Measurements from ENCODE around the gene LRRC36. TPM values are rescaled to one million over a fixed set of nuclear protein-coding genes. Genes with fewer than 3 reads are reported as not detected.
A peak's percentile ranks its signal among the peaks of the same experiment; 100 is the strongest.

LRRC36 gene
- total RNA-seq (0.11 and 0.45 TPM in 2 replicates), polyA plus RNA-seq (0.75 TPM in 1 of 2 replicates, not detected in the other)

DNA sequence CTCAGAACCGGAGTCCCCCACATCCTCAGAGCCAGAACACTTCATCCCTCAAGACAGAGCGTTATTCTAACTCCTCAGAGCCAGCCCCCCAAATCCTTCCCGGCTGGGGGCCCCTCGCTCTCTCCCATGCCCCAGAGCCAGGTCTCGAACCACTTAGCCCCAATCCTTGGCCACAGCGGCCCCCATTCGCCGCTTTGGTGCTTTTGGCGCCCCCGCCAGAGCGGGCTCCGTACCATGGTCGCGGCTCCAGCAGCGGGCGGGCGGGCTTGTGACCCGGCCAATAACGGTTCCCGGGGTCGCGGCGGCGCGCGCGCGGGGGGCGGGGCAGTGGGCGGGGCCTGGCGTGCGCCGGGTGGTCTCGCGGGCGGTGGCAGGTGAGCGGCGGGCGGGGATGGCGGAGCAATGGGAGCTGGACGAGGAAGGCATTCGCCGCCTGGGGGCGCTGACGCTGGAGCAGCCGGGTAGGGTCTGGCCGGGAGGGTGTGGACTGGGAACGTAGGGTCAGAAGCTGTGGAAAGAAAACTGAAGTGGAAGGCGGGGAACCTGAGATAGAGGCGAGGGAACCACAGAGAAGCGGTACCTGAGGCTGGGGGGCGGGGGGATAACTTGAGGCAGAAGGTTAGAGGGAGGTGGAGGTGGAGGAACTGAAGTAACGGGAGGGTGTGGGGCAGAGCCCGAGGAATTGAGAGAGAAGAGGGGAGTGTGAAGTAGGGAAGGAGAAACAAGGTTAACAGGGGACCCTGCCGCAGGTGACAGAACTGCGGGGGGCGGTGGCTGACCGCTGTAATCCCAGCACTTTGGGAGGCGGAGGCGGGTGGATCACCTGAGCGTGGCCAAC is at the start of gene LRRC36, which contains the start of gene KCTD19:
LRRC36 (plus strand) TSS at position 344 of the 838 bp plus-strand sequence; CDS start at position 392, 48 bp downstream.
KCTD19 (minus strand) TSS at position 270 of the 838 bp plus-strand sequence; CDS start at position 236, 34 bp downstream.
- no peaks in the 10 kb centered on the region for H3K9me3 ChIP-seq (ENCODE audit: low read depth)
- peak; percentile 38 for TF ChIP-seq CTCF (IDR thresholded peaks at IDR 0.05; ENCODE audit: low read depth, low read length)
- peak within 1 kb of the TSS; percentile 35 for H3K4me3 ChIP-seq
- DNase-seq (ENCODE audit: low read depth in 1 of 2, low spot score in 1 of 2): peak; percentile 27 to 90
- H3K36me3 ChIP-seq: no peaks in the 10 kb centered on the region
- no peak within 1 kb of the TSS for H3K27ac ChIP-seq
- H3K4me1 ChIP-seq (ENCODE audit: low read depth): no peaks in the 10 kb centered on the region
- H3K27me3 ChIP-seq: peaks cover 36% of the 10 kb centered on the region

DNA sequence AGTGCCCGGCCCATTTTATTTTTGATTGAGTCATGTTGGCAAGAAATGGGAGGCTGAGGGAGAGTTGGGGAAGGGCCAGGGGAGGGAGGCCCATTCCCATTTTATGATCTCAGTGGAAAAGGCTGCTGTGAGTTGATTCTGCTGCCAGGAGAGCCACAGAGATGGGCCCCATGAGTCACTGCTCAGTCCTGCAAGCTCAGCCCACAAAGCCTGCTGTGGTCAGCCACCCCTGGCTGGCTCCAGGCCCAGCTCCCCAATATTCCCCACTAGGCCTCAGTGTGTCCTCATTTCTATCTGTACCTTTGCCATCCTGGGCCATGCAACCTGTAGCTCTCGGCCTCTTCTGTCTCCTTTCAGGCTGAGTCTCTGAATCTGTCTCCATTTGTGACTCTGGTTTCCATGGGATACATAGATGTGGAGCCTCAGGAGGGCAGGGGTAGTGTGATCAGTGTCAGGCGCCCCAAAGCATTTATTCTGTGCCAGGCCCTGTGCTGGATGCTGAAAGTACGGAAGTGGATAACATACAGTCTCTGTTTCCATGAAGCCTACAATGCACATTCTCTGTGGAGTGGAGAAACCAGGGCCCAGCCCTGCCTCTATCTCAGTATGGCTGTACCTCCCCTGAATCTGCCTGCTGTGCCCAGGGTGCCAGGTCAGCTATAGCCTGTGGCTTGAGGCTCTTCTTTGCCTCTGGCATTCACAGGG is 49.2 kb upstream of the LRRC36 start:
- H3K36me3 ChIP-seq: no peaks in the 10 kb centered on the region
- DNase-seq (ENCODE audit: low read depth in 1 of 2, low spot score in 1 of 2): peak in 1 of 2 donors; percentile 98
- H3K9me3 ChIP-seq (ENCODE audit: low read depth): no peaks in the 10 kb centered on the region
- H3K27ac ChIP-seq: no peak overlapping the region
- no peak for TF ChIP-seq CTCF (IDR thresholded peaks at IDR 0.05; ENCODE audit: low read depth, low read length)
- peaks cover 18% of the 10 kb centered on the region for H3K27me3 ChIP-seq
- H3K4me3 ChIP-seq: no peak overlapping the region
- H3K4me1 ChIP-seq (ENCODE audit: low read depth): no peaks in the 10 kb centered on the region

DNA sequence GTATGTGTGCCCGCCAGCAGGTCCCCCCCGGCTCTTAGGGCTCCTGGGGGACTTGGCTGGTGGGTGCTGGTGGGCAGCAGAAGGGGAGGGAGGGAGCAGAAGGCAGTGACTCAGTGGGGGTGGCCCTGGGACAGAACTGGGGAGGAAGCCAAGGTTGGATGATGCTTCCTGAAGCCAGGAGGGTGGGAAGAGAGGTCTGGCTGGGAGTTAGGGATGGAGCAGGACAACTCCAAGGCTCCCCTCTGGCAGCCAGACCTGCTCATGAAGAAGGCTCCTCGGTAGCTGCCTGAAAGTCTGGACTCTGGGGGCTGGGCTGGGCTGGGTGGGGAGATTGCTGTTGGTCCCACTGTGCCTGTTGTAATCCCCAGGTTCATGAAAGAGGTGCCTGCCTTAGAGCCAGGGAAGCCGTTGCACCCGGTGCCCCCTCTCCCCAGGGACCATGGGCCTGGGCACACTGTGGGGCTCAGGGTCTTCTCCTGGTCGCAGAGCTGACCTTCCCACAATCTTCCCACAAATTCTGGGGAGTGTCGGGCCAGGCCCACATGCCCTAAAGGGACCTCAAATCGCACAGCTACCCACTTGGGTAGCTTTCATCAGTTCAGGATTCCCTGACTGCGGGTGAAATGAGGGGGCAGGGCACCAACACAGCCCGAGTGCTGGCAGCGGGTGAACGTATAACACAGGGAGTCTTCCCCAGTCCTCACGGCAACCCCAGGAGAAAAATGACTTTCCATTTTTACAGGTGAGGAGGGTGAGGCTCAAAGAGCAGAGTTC is 48.4 kb upstream of the LRRC36 start:
- peak in 1 of 2 donors; percentile 72 for DNase-seq (ENCODE audit: low read depth in 1 of 2, low spot score in 1 of 2)
- Histone ChIP-seq H3K4me1 (ENCODE audit: low read depth) (no peaks in the 10 kb centered on the region), H3K36me3 (no peaks in the 10 kb centered on the region), H3K27me3 (peaks cover 18% of the 10 kb centered on the region), H3K9me3 (ENCODE audit: low read depth) (no peaks in the 10 kb centered on the region), H3K27ac (no peak overlapping the region), H3K4me3 (no peak overlapping the region)
- no peak for TF ChIP-seq CTCF (IDR thresholded peaks at IDR 0.05; ENCODE audit: low read depth, low read length)

DNA sequence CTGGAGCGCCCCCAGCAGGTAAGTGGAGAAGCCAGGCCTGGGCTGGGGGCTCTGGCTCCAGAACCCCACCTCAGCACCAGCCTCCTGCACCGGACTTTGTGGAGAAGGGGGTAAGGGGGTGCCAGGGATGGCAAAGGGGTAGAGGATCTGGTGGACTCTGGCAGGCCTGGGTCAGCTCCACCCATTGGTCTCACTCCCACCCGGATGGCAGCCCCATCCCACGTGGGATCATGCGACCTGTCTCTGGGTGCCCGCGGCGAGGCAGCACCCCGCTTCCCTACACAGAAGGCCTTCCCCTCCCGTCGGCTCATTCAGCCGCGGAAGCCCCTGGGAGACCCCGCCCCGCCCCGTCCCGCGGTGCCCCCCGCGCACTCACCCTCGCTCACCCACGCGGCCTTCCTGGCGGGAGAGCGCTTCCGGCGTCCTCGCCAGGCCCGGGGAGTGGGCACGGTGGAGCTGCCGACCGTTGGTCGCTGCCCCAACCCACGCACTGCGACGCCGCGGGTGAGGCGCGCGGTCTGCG is 47.8 kb upstream of the LRRC36 start:
- Histone ChIP-seq H3K27ac (no peak overlapping the region), H3K4me3 (peak overlapping the region; percentile 22), H3K36me3 (no peaks in the 10 kb centered on the region), H3K27me3 (peaks cover 18% of the 10 kb centered on the region), H3K4me1 (ENCODE audit: low read depth) (no peaks in the 10 kb centered on the region), H3K9me3 (ENCODE audit: low read depth) (no peaks in the 10 kb centered on the region)
- DNase-seq (ENCODE audit: low read depth in 1 of 2, low spot score in 1 of 2): no peak
- peak; percentile 28 for TF ChIP-seq CTCF (IDR thresholded peaks at IDR 0.05; ENCODE audit: low read depth, low read length)
